GM12878 (cell line): ENCODE results near the gene CTAG1B. TPM values are rescaled to one million over a fixed set of nuclear protein-coding genes. Genes with fewer than 3 reads are reported as not detected.
"Not testable (repeated sequence)": the region's sequence is repeated elsewhere in the genome, so short reads cannot be mapped to it uniquely, and the experiment has no call there.

ENCODE experiments used
- ATAC-seq: fragments of 200-7000 bp; cut with Tn5 transposase; 3 replicates; pipeline ENCODE4 v1.9.1; 2020; ENCODE audit warnings: mild to moderate bottlenecking, moderate library complexity
- BruUV-seq: library from RNA; stranded (reverse); fragments of 400-500 nt; replicated peaks from 2 replicates; lab custom pipeline; 2021; lab: Mats Ljungman, UMichigan
- CTCF ChIA-PET: fragments of 300-600 bp; sonication (Branson Sonifier 250); formaldehyde crosslinking; extraction: SDS; loops from one replicate; lab custom pipeline; 2021; ENCODE audit warnings: inconsistent platforms; lab: Yijun Ruan, JAX
- POLR2A ChIA-PET: fragments of 350-600 bp; formaldehyde crosslinking; extraction: SDS; loops from one replicate; lab custom pipeline; 2021; ENCODE audit warnings: inconsistent platforms; lab: Charles Lee
- RAD21 ChIA-PET: fragments of 300-600 bp; sonication (Branson Sonifier 250); formaldehyde crosslinking; loops from one replicate; lab custom pipeline; 2023; ENCODE audit warnings: antibody characterized with exemption; ENCODE audit not compliant: unreplicated experiment; lab: Charles Lee
- SMC1A ChIA-PET: fragments of 300-600 bp; sonication (Branson Sonifier 250); formaldehyde crosslinking; loops from one replicate; lab custom pipeline; 2023; ENCODE audit not compliant: unreplicated experiment, uncharacterized antibody; lab: Charles Lee
- DNase-seq: peaks from one replicate; pipeline ENCODE4 v3.0.0-alpha.2; 2011; ENCODE audit warnings: low read depth, low spot score
- FAIRE-seq: peaks from 3 replicates; lab custom pipeline; 2011; peaks lifted over from hg19 to GRCh38; lab: Jason Lieb, UNC
- H2AFZ ChIP-seq: 2 replicates; pipeline ENCODE4 v1.6.0; 2011; ENCODE audit warnings: low read depth, low read length, control low read depth; ENCODE audit not compliant: control insufficient read depth
- H3K27ac ChIP-seq: 2 replicates; pipeline ENCODE4 v1.5.1; 2011; ENCODE audit warnings: control low read depth; ENCODE audit not compliant: control insufficient read depth, insufficient read depth
- H3K27me3 ChIP-seq, 2 experiments: replicated peaks in 1 of 2; 2 replicates each; pipeline versions ENCODE4 v1.6.0 to v1.6.1; 2011; ENCODE audit warnings: low read length in 1 of 2; ENCODE audit not compliant: control insufficient read depth in 2 of 2, insufficient read depth in 2 of 2
- H3K36me3 ChIP-seq, 2 experiments: 2 replicates each; pipeline ENCODE4 v1.5.1; 2011; ENCODE audit warnings: low read length in 1 of 2; ENCODE audit not compliant: control insufficient read depth in 2 of 2, insufficient read depth in 2 of 2
- H3K4me1 ChIP-seq: 2 replicates; pipeline ENCODE4 v1.6.1; 2011; ENCODE audit warnings: mild to moderate bottlenecking, low read length, moderate library complexity, mixed read lengths; ENCODE audit not compliant: control insufficient read depth, insufficient read depth
- H3K4me2 ChIP-seq: 2 replicates; pipeline ENCODE4 v1.6.0; 2011; ENCODE audit warnings: control low read depth; ENCODE audit not compliant: control insufficient read depth, insufficient read depth
- H3K4me3 ChIP-seq: fragments of 200-600 bp; sonication (generic); 2 replicates; pipeline ENCODE4 v1.5.1; 2016
- H3K79me2 ChIP-seq: 2 replicates; pipeline ENCODE4 v1.6.0; 2011; ENCODE audit warnings: low read length; ENCODE audit not compliant: control insufficient read depth, insufficient read depth
- H3K9ac ChIP-seq: 2 replicates; pipeline ENCODE4 v1.8.0; 2011; ENCODE audit warnings: low read length, control low read depth, mixed read lengths; ENCODE audit not compliant: control insufficient read depth, insufficient read depth
- H3K9me3 ChIP-seq: replicated peaks from 3 replicates; pipeline ENCODE4 v1.5.1; 2011; ENCODE audit warnings: mild to moderate bottlenecking, low read length; ENCODE audit not compliant: control insufficient read depth, insufficient read depth
- H4K20me1 ChIP-seq: 2 replicates; pipeline ENCODE4 v1.6.0; 2011; ENCODE audit not compliant: control insufficient read depth, insufficient read depth
- WGBS: methylation state at CpG from one replicate; pipeline ENCODE4 v1.1.6; 2016; ENCODE audit warnings: low lambda C conversion rate; ENCODE audit not compliant: insufficient replicate concordance, insufficient coverage; ENCODE audit errors: missing lambda C conversion rate; 5-methylcytosine and 5-hydroxymethylcytosine counted together
- in situ Hi-C: fragments of 300-500 bp; cut with MboI; formaldehyde crosslinking; loops from 9 replicates; pipeline ENCODE4 v1.14.3; 2018; ENCODE audit warnings: mixed read lengths
- intact Hi-C: fragments of 100-400 bp; cut with micrococcal nuclease; formaldehyde crosslinking; loops from one replicate; pipeline ENCODE4 v1.14.2; 2022; ENCODE audit not compliant: unreplicated experiment
- polyA plus RNA-seq, 11 experiments: library from polyadenylated mRNA; depleted of rRNA in 4 of 11; unstranded in 6 of 11; stranded (reverse) in 5 of 11; fragments of >200 nt; fragmentation: Nextera tagmentation in 4 of 11; fragmentation: Illumina TruSeq in 1 of 11; extraction: Ambion mirVana in 4 of 11; extraction: Trizol in 1 of 11; gene quantifications; 1 replicate in 1 of 11; 2 replicates in 10 of 11; pipeline versions ENCODE4 v1.2.1 to v1.2.3, GENCODE V29; 2011 to 2016; ENCODE audit warnings: inconsistent platforms in 2 of 11, missing spikeins in 2 of 11, low read depth in 1 of 11
- total RNA-seq, 4 experiments: library from RNA; depleted of rRNA in 3 of 4; stranded (reverse); fragments of >200 nt in 3 of 4; fragmentation: Illumina TruSeq in 1 of 4; extraction: Trizol in 1 of 4; gene quantifications; 2 replicates each; pipeline versions ENCODE4 v1.2.1 to v1.2.3, GENCODE V29; 2013 to 2021

CTAG1B gene
- total and polyA plus RNA-seq, 10 of the 15 experiments (the other 5 are each of a cell fraction or from before 2014, with no cell fraction given), result not detected

DNA sequence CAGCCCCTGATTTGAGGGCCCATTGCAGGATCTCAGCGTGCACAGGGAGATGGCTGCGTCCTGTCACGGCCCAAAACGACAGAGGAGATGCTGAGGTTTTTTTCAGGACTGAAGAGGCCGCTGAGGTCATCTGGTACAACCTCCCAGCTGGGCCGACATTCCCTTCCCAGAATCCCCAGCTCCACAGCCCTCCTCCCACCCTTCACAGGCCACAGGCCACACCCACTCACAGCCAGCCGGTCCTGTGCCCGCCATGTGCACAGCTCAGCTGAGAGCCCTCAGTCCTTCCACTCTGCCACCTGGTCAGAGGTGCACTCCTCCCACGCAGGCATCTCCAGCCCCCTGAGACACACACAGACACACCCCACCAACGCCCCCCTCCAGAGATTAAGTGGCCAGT lies 22.7 kb upstream of the CTAG1B start:
- no CpG with 5 or more reads among the region's 10 CpGs for WGBS
- H3K9me3 ChIP-seq, BruUV-seq, H3K27me3 ChIP-seq, H3K4me2 ChIP-seq, H3K36me3 ChIP-seq, FAIRE-seq, DNase-seq, H3K27ac ChIP-seq, SMC1A ChIA-PET, H3K9ac ChIP-seq, POLR2A ChIA-PET, H3K4me1 ChIP-seq, H4K20me1 ChIP-seq, H3K4me3 ChIP-seq, H3K79me2 ChIP-seq, H2AFZ ChIP-seq, CTCF ChIA-PET, RAD21 ChIA-PET, ATAC-seq, intact Hi-C loops, in situ Hi-C loops: not testable (repeated sequence)

DNA sequence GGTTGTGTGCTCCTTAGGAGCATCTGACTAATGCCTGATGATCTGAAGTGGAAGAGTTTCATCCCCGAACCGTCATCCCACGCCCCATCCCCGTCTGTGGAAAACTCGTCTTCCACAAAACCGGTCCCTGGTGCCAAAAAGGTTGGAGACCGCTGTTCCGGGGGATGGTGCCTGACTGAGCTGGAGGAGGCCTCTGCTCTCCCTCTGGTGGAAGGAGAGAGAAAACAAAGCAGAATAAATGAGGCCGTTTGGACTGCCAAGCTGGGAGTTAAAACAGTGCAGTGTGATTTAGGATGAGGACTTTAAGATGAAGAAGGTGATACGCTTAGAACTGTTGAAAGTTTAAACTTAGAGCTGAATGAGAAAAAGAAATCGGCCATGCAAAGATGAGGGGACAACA lies 14.6 kb upstream of the CTAG1B start:
- no CpG with 5 or more reads among the region's 11 CpGs for WGBS
- H3K9me3 ChIP-seq, SMC1A ChIA-PET, BruUV-seq, H3K79me2 ChIP-seq, ATAC-seq, FAIRE-seq, in situ Hi-C loops, H3K27ac ChIP-seq, H4K20me1 ChIP-seq, H3K36me3 ChIP-seq, POLR2A ChIA-PET, H2AFZ ChIP-seq, H3K4me1 ChIP-seq, RAD21 ChIA-PET, H3K9ac ChIP-seq, CTCF ChIA-PET, intact Hi-C loops, H3K27me3 ChIP-seq, H3K4me2 ChIP-seq, DNase-seq, H3K4me3 ChIP-seq: not testable (repeated sequence)

DNA sequence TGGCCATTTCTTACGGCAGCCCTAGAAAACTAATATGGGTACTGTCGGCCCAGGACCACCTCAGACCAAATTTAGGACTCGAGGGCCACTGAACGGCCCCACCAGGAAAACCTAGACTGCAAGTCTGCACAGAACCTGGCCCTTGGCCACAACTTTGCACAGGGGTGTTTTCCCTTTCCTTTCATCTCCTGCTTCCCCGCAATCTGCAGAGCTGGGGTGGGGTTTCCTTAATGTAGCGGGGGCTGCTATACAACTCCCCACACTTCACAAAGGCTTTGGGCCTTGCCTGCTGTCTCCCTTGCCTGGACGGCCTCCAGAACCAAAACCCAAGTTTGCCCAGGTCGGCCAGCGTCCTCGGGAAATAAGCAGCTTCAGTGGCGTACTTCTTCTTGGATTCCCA lies 11.9 kb upstream of the CTAG1B start:
- H3K9me3 ChIP-seq, ATAC-seq, RAD21 ChIA-PET, H4K20me1 ChIP-seq, H3K4me2 ChIP-seq, DNase-seq, H3K27me3 ChIP-seq, CTCF ChIA-PET, in situ Hi-C loops, FAIRE-seq, H3K4me3 ChIP-seq, H3K9ac ChIP-seq, H3K27ac ChIP-seq, H3K36me3 ChIP-seq, SMC1A ChIA-PET, H3K4me1 ChIP-seq, H2AFZ ChIP-seq, POLR2A ChIA-PET, BruUV-seq, H3K79me2 ChIP-seq, intact Hi-C loops: not testable (repeated sequence)
- no CpG with 5 or more reads among the region's 11 CpGs for WGBS

DNA sequence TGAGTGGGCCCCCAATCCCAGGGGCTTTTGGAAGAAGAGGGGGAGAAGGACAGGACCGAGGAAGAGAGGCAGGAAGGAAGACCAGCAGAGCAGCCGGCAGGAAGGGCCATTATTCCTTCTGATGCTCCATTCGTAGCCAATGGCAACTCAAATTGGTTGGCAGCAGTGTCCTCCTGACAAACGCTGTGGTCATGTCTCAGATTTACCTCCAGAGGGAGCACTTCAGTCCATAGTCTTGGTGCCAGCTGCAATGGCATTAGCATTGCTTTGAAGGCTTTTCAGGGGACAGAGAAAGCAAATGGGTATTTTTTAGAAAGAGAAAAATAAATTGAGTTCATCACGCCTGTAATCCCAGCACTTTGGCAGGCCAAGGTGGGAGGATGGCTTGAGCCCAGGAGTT lies 9.9 kb upstream of the CTAG1B start:
- H3K27me3 ChIP-seq, CTCF ChIA-PET, H3K4me3 ChIP-seq, in situ Hi-C loops, RAD21 ChIA-PET, H2AFZ ChIP-seq, H3K27ac ChIP-seq, H3K4me1 ChIP-seq, FAIRE-seq, H3K79me2 ChIP-seq, H4K20me1 ChIP-seq, SMC1A ChIA-PET, BruUV-seq, POLR2A ChIA-PET, H3K9ac ChIP-seq, DNase-seq, H3K36me3 ChIP-seq, intact Hi-C loops, H3K4me2 ChIP-seq, H3K9me3 ChIP-seq: not testable (repeated sequence)
- ATAC-seq, result peak; percentile 75
- WGBS, result no CpG with 5 or more reads among the region's 5 CpGs
